GM10266 (cell line): Measurements from ENCODE around the gene TRERF1.
"Not testable (repeated sequence)": the region's sequence is repeated elsewhere in the genome, so short reads cannot be mapped to it uniquely, and the experiment has no call there.

ENCODE experiments used
- DNase-seq: peaks from one replicate; pipeline ENCODE4 v3.0.0; 2012; ENCODE audit errors: extremely low spot score
- CTCF ChIP-seq: IDR thresholded peaks from 2 replicates; pipeline ENCODE4 v1.5.1; 2012; ENCODE audit warnings: mild to moderate bottlenecking, low read depth; ENCODE audit not compliant: control insufficient read depth, insufficient read depth; ENCODE audit errors: missing control alignments

The TRERF1 gene

DNA sequence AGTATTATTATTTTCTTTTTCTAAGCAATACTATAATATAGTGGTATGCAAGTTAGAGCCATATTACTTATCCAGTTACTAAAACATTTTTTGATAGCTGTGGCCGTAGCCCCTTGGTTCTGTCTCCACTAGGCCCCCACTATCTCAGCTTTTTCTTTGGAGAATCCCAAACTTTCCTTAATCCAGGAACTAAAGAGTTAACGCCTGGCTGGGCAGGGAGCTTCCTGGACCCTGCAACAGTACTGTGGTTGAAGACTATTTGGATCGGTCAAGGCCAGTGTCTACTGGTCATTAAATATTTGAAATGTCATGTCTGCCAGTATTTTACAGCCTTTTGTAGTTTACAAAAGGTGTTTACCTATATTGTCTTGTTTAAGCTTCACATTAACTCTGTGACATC lies 20.0 kb upstream of the TRERF1 start:
- DNase-seq: no peak
- no peak for TF ChIP-seq CTCF

GRCh38 chr6:42471142-42471541 lies 19.4 kb upstream of the TRERF1 start:
- no peak for TF ChIP-seq CTCF
- DNase-seq: no peak

DNA sequence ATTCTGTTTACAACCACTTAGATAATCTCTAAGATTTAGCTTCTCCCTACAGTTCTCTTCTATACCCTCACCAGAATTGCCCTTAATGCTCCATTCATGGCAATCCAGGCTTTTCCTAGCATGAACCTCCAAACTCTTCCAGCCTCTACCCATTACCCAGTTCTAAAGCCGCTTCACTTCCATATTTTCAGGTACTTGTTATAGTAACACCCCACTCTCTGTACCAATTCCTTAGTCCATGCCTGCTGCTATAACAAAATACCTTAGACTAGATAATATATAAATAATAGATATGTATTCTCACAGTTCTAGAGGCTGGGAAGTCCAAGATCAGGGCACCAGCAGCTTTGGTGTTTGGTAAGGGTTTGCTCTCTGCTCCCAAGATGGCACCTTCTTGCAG lies 16.5 kb upstream of the TRERF1 start:
- no peak for DNase-seq
- no peak for TF ChIP-seq CTCF

DNA sequence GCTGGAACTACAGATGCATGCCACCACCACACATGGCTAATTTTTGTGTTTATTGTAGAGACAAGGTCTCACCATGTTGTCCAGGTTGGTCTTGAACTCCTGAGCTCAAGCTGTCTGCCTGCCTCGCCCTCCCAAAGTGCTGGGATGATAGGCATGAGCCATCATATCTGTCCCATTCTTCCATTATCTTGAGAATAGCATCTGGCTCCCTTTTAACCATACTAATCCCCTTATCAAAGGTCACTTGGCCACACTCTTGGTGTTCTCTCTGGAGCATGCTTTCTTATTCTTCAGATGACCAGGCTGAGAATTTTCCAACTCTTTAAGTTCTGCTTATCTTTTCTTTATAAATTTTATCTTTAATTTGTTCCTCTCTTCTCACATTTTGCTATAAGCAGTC lies 15.9 kb upstream of the TRERF1 start:
- no peak for TF ChIP-seq CTCF
- no peak for DNase-seq

GRCh38 chr6:42466470-42466869 lies 14.7 kb upstream of the TRERF1 start:
- not testable (repeated sequence) for DNase-seq

DNA sequence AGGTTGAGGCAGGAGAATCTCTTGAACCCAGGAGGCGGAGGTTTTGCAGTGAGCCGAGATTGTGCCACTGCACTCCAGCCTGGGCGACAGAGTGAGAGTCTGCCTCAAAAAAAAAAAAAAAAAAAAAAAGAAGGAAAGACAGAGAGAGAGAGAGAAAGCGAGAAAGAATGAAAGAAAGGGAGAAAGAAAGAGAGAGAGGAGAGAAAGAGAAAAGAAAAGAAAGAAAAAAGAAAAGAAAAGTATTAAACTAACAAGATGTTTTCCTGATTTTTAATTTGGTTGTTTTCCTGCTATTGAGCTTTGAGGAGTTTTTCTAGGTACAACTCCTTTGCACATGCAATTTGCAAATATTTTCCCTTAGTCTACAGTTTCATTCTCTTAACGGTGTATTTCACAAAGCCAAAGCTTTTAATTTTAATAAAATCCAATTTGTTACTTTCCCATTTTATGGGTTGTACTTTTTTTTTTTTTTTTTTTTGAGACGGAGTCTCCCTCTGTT lies 10.8 kb upstream of the TRERF1 start:
- DNase-seq: no peak

DNA sequence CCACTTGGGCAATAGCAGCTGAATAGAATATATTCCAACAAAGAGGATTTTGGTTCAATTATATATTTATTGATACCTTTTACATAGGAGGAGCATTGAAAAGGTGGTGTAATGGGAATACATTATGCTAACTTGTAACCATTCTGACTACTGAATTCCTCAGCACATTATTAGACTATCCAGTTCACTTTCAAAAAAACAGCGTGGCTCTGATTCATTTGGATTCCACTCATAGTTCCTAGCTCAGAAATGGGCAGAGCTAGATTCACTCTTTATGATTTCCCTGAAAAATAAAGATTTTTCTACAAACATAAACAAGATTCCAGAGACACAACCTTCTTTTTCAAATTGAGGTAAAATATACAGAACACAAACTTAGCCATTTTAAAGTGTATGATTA lies 9.2 kb upstream of the TRERF1 start:
- DNase-seq: no peak
- TF ChIP-seq CTCF: no peak

More for the DNA sequence above, 10.8 kb upstream of the TRERF1 start:
- no peak for TF ChIP-seq CTCF

GRCh38 chr6:42459888-42460287 lies 8.2 kb upstream of the TRERF1 start:
- TF ChIP-seq CTCF: no peak
- DNase-seq: no peak
